Measurements from ENCODE around the gene FRMD7. TPM values are rescaled to one million over a fixed set of nuclear protein-coding genes. Genes with fewer than 3 reads are reported as not detected.

Gene FRMD7
- total RNA-seq, 1 donor from 2014 or later, result not detected

DNA sequence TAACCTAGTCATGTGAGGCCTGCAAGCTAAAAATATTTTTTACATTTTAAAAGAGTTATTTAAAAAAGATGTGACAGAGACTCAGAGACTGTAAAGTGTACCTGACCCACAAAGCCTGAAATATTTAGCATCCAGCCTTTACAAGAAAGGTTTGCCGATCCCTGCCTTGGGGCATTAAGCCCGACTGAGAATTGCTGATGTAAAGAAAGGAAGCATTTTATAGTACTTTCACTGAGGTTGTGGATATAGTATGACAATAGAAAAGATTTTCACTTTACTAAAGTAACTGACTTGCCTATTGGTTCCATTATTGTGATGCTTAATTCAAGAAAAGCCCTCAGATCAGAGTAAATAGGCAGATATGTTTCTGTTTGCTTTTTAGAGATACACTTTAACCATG, 87.8 kb downstream of the FRMD7 start:
- DNase-seq (ENCODE audit: extremely low read depth, low read depth, low spot score), result no peak

DNA sequence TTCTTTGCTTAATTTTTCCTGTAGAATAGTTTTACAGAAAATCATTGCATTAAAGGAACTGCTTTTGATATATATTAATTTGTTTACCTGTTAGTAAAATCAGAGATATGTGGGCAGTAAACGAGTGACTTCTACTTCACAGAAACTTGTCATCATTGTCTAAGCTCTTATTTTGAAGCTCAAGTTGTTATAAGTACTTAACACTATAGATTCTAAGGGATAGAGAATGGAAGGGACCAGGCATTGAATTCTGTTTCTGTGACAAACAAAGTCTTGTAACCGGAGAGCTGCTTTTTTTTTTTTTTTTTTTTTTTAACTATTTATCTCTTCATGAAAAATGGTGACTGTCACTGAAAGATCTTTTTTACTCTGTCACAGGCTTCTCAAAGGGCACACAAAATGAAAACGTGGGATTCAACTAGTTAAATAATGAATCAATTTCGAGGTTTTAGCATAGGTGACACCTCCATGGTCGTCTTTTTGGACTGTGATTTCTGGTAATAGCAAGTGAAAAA, 90.3 kb downstream of the FRMD7 start:
- DNase-seq (ENCODE audit: extremely low read depth, low read depth, low spot score), result no peak

GRCh38 chrX:132034648-132035047, 93.2 kb downstream of the FRMD7 start:
- DNase-seq (ENCODE audit: extremely low read depth, low read depth, low spot score), result no peak

GRCh38 chrX:132033166-132033565, 94.7 kb downstream of the FRMD7 start:
- DNase-seq (ENCODE audit: extremely low read depth, low read depth, low spot score), result no peak

GRCh38 chrX:132031867-132032266, 96.0 kb downstream of the FRMD7 start:
- no peak for DNase-seq (ENCODE audit: extremely low read depth, low read depth, low spot score)

DNA sequence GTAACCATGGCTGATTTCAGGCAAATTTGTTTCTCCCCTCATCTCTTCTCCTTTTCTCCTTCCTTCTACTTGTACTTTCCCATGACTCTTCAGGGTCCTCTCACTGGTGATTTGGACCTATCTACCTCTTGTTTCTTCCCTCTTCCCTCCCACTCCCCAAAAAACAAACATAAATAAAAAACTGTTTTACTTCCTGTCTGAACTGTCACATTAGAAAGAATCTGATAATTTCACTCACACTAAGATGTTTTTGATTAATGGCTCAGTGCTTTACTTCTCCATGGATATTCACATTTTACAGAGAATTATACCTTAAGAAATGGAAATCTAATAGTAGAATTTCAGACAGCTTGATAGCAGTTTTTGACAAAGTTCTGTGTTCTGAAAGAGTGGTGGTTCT, 97.6 kb downstream of the FRMD7 start:
- no peak for DNase-seq (ENCODE audit: extremely low read depth, low read depth, low spot score)

Other genes starting within 250 kb of the FRMD7 start
- 2.8 and 4.4 TPM in 2 replicates for gene STK26, start 104.7 kb downstream of the FRMD7 start, total RNA-seq
- gene RAP2C, start 91.4 kb upstream of the FRMD7 start, total RNA-seq, result 15.2 and 21.4 TPM in 2 replicates

All from glomerular endothelial cell (primary cell).